HPDE6-E6E7 (cell line): ENCODE data around the gene SETD9.

Experiments used
- DNase-seq: peaks from one replicate; pipeline ENCODE4 v3.0.0; 2011; ENCODE audit warnings: missing footprints; ENCODE audit errors: extremely low spot score

Gene SETD9

GRCh38 chr5:56938858-56939257 is 29.5 kb downstream of the SETD9 start:
- no peak for DNase-seq

- DNase-seq = no peak
Measured at GRCh38 chr5:56941981-56942380, 32.6 kb downstream of the SETD9 start.

- DNase-seq = no peak
Measured at GRCh38 chr5:56947052-56947451, 37.7 kb downstream of the SETD9 start.

- peak; percentile 49 for DNase-seq
Measured at GRCh38 chr5:56950626-56951125, 41.3 kb downstream of the SETD9 start.

GRCh38 chr5:56951126-56951945 is 41.9 kb downstream of the SETD9 start:
- DNase-seq = peak; percentile 21

- peak; percentile 84 for DNase-seq
Measured at GRCh38 chr5:56951946-56952691, 42.7 kb downstream of the SETD9 start, which contains the start of gene MIER3. TSS of gene MIER3 (minus strand) at chr5:56952123. CDS start at chr5:56952102, 21 bp downstream.

GRCh38 chr5:56954262-56954661 is 44.9 kb downstream of the SETD9 start:
- DNase-seq = no peak

- no peak for DNase-seq
Measured at GRCh38 chr5:56958595-56958994, 49.2 kb downstream of the SETD9 start.

- DNase-seq = no peak
Measured at GRCh38 chr5:56959326-56959725, 49.9 kb downstream of the SETD9 start.

GRCh38 chr5:56961746-56962145 is 52.4 kb downstream of the SETD9 start:
- DNase-seq = no peak

GRCh38 chr5:56962286-56962685 is 52.9 kb downstream of the SETD9 start:
- DNase-seq = no peak

GRCh38 chr5:56963246-56963645 is 53.9 kb downstream of the SETD9 start:
- no peak for DNase-seq

- no peak for DNase-seq
Measured at GRCh38 chr5:56964173-56964572, 54.8 kb downstream of the SETD9 start.
